Measurements from ENCODE around the gene CCDC167.
"Not testable (repeated sequence)": the region's sequence is repeated elsewhere in the genome, so short reads cannot be mapped to it uniquely, and the experiment has no call there.

CCDC167 gene

DNA sequence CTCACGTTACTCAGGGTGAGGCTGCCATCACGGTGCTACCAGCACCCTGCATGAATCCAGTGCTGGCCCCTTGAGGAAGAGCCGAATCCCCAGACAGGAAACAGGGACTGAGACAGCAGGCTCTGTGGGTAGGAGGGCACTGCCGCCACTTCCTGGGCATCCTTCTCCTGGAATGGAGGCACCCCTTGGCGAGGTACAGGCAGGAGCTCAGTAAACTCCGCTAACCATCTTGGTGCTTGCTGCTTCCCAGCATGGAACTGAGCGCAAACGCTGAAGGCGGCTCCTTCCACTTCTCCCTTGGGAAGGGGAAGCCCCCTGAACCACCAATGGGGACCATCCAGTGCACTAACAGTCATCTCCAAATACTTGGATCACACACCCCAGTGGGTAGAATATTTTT, 13.5 kb upstream of the CCDC167 start:
- FAIRE-seq (no peak), DNase-seq (ENCODE audit: extremely low spot score, insufficient read length, low read depth) (no peak)

DNA sequence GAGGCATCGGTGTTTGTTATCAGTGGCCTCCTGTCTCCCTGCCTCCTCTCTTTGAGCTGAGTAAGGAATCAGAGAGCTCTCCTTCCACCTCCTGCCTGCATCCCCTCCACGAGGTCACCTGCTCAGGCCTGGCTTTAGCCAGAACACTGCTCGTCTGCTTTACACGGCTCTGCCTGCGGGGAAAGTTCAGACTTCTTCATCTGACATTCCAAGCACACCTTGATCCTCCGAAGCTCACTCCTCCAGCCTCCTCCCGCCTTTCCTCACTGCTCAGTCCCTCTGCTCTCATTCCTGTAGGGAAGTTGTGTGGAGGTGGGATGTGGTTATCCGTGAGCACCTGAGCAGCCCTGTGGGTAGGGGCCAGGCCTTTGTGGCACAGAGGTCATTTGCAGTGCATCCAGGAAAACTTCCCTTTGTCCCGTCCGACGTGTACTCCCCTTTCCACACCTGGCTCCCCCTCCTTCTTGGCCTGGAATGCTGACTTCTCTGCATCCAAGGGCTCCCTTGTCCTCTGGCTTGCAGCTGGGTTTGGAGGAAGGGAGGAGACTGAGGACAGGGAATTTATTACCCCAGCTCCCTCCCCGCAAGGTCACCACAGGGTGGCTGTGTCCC, 12.8 kb upstream of the CCDC167 start:
- FAIRE-seq: no peak
- no peak for DNase-seq (ENCODE audit: extremely low spot score, insufficient read length, low read depth)

DNA sequence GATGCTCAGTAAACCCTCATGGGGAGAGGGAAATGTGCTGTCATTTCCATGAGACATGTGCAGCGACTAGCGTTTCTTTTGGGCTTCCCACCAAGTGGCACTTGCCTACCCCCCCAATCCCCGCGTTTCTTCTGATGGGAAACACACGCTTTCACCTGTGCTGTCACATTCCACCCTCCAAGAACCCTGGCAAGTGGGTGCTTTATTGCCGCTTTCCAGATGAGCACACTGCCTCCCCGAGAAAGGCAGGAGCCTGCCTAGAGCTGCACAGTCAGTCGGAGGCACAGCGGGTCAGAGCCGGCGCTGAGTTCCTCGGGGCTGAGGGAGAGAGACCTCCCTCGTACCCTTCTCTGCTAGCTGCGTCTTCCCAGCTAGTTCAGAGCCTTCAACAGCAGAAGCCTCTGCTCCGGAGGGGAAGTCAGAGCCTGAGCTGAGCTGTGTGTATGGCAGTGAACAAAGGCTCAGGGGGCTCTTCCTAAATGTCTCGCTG, 12.3 kb upstream of the CCDC167 start:
- FAIRE-seq (no peak), DNase-seq (ENCODE audit: extremely low spot score, insufficient read length, low read depth) (no peak)

DNA sequence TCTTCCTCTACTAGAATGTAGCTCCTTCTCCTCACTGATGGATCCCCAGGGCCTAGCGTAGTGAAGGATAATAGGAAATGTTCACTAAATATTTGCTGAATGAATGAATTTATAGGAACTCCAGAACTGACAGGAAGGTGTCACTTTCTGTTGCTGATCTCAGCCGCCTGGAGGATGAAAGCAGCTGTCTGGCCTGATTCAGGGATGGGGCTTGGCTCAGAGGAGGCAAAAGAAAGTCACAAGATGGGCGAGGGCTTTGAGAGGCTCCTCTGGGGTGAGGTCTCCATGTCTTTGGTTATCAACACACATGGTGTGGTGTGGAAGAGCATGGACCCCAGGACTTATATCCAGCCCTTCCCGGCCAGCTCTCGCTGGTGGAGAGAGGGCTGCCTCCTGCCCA, 11.5 kb upstream of the CCDC167 start:
- DNase-seq (ENCODE audit: extremely low spot score, insufficient read length, low read depth): no peak
- no peak for FAIRE-seq

DNA sequence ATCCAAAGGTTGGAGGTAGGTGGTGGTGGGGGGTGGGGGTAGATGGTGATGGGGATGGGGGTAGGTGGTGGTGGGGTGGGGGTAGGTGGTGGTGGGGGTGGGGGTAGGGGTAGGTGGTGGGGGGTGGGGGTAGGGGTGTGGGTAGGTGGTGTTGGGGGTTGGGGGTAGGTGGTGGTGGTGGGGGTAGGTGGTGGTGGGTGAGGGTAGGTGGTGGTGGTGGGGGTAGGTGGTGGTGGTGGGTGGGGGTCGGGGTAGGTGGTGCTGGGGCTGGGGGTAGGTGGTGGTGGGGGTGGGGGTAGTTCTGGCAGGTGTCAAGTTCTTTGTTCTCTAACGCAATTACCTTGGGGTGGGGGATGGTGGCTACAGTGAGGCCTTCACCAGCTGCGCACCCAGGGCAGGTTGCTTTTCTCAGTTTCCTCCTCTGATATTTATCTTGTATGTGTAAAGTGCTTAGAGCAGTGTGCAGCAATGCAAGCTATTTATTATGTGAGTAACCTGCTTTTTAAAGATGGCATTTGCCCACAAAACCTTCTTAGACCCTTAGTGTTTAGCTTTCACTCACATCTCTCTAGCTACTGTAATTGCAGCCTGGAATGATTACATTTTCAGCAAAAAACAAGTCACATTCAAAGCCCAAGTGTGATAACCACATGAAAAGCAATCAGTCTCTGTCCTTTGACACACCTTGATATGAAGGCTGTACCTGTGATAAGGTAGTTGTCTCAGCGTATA, 8.2 kb upstream of the CCDC167 start:
- no peak for FAIRE-seq
- DNase-seq (ENCODE audit: extremely low spot score, insufficient read length, low read depth): no peak

DNA sequence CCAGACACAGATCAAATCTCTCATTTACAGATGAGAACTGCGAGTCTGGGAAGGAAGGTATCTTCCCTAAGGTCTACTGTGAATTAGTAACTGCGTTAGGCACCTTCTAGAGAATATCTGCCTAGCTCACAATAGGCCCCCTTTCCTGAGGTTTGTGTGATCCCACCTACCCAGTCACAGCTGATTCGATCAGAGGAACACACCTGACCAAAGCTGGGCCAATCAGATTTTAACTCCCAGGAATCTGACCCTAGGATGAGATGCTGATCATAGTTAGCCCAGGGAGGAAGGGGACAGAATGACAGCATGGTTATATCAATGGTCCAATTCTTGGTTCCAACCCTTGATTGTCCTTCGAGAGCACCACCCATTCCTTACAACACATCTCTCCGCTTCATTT, 7.4 kb upstream of the CCDC167 start:
- no peak for FAIRE-seq
- no peak for DNase-seq (ENCODE audit: extremely low spot score, insufficient read length, low read depth)

DNA sequence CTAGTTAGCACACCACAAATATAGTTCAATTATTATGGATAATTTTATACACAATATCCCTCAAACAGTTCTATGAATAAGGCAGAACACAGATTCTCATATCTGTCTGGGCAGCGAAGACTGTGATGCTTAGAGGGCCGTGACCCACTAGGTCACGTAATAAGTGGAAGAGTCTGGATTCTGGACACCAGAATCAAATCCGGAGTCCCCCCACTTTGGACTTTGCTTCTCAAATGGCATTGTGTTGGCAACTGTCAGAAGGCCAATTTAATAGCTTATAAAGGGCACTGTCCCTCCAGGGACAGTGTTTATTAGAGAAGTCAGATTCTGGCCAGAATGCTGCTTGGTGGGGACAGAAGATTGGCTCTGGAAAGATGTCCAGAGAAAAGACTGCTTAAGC, 6.8 kb upstream of the CCDC167 start:
- no peak for DNase-seq (ENCODE audit: extremely low spot score, insufficient read length, low read depth)
- no peak for FAIRE-seq

DNA sequence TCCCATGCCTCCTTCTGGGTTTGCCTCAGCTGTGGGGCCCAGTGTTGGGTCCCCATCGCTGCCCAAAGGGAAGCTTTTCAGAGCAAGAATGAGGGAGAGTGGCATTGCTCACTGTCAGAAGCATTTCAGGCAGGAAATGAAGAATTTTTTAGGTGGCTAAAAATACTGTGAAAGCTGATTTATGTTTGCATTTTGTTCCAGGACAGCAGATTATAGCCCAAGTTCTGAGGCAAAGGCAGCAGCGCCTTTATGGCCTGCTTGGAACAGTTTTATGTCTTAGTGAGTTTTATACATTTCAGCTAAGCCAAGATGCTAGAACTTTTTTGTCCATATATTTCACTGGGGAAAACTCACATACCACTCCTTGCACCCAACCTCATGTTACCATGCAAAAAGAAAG, 4.3 kb upstream of the CCDC167 start:
- no peak for FAIRE-seq
- DNase-seq (ENCODE audit: extremely low spot score, insufficient read length, low read depth): no peak

DNA sequence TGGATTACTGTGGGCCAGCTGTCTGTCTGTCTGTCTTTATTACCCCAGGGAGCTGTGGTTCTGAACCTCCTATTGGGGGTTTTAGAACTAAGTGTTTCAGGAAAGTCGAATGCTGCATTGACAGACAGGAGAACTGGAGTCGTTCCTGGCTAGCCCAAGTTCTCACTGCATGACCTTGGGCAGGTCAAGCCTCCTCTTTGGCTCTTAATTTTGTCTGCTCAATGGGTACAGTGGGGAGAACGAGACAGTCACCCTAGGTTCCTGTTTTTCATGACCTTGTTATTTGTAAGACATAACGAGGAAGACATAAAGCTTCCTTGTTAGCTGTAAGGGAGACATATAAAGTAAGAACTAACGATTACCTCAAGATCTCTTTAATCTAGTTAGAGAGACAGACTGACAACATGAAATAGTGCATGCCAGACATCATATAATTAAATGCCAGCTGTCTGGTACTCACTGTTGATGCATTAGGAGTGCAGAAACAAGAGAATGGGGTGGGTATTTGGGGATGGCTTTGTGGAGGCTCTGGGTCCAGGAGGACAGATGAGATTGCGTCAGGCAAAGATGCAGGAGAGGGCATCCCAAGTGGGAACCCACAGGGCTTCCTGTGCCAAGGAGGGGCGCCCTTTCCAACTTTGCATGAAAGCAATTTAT, 3.7 kb upstream of the CCDC167 start:
- no peak for FAIRE-seq

DNA sequence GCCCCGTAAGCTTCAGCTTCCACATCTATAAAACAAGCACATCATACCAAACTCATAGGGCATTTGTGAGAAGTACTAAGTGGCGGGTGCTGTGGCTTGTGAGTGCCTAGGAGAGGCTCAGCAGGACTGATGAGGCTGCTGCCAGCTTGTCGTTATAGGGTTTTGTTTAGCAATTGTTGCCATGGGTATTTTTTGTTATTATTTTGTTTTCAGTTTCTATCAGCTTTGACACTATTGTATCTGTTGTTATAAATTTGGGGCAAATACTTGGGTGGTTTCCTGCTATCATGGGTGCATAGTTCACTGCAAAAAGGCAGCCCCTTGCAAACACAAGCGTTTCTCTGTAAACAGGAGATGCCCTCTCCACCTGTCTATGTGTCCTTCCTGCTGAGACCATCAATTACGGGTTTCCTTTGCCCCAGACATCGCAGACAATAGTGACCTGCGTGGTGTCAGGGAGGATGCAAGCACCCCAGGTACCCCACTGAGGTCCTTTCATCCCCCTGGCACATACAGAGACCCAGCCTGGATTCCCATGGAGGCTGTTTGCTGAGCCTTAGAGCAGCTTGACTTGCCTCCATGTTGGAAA, 3.1 kb upstream of the CCDC167 start:
- no peak for DNase-seq (ENCODE audit: extremely low spot score, insufficient read length, low read depth)

More for the DNA sequence above, 3.7 kb upstream of the CCDC167 start:
- no peak for DNase-seq (ENCODE audit: extremely low spot score, insufficient read length, low read depth)

DNA sequence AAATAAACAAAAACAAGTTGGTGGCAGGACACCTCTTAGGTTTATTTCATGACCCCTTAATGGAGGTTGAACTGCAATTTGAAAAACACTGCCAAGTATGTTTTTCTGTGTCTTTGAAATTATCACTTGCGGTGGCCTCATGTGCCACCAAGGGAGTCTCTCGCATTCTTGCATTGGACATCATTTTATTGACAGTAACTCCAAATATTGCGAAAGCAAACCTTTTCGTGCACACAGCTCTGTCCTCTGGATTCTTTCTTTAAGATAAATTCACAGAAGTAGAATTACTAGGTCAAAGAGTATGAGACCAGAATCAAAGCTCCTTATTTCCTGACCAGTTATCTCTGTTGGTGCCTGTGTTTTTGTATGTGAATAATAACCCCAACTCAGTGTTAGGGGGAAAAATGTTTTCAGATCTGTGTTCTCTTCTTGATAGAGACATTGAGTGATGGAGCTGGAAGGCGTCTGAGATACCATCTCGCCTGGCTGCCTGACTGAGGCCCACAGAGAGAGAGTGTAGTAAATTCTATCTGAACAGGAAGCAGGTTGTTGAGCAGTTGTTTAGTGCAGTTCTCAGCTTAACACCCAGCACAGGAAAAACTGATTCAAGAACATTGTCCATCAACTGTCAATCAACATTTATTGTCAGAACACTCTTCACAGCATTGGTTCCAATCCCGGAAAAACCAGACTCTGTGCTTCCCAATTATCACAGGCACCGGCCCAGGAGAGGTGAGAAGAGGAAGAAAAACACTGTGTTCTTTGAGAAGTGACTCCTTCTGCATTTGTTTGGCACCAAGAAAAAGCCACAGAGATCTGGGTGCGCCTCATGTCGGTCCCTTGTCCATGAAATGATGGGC, 2.2 kb upstream of the CCDC167 start:
- DNase-seq (ENCODE audit: extremely low spot score, insufficient read length, low read depth) (no peak), FAIRE-seq (peak; percentile 18)

More for the DNA sequence above, 3.1 kb upstream of the CCDC167 start:
- FAIRE-seq: peak; percentile 38

DNA sequence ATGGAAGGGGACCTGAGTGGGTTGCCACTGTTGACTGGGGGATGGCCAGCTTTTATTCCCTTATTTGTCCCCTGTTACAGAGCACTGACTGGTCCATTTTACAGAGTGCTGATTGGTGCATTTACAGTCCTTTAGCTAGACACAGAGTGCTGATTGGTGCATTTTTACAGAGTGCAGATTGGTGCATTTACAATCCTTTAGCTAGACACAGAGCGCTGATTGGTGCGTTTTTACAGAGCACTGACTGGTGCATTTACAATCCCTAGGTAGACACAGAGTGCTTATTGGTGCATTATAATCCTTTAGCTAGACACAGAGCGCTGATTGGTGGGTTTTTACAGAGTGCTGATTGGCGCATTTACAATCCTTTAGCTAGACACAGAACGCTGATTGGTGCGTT, 1.2 kb upstream of the CCDC167 start:
- not testable (repeated sequence) for FAIRE-seq; DNase-seq (ENCODE audit: extremely low spot score, insufficient read length, low read depth)

DNA sequence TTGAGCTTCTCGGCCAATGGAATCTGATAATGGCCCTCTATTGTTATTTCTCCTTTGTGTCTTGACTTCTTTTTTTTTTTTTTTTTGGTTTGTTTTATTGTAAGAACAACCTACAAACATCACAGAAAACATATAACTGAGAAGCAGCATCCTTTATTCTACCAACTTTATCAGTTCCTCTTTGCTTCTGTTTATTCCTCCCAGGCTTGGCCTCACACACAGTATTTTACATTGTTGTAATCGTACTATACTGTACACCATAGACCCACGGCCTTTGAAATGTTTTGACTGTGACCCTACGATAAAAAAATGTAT, 558 bp upstream of the CCDC167 start:
- FAIRE-seq: no peak

DNA sequence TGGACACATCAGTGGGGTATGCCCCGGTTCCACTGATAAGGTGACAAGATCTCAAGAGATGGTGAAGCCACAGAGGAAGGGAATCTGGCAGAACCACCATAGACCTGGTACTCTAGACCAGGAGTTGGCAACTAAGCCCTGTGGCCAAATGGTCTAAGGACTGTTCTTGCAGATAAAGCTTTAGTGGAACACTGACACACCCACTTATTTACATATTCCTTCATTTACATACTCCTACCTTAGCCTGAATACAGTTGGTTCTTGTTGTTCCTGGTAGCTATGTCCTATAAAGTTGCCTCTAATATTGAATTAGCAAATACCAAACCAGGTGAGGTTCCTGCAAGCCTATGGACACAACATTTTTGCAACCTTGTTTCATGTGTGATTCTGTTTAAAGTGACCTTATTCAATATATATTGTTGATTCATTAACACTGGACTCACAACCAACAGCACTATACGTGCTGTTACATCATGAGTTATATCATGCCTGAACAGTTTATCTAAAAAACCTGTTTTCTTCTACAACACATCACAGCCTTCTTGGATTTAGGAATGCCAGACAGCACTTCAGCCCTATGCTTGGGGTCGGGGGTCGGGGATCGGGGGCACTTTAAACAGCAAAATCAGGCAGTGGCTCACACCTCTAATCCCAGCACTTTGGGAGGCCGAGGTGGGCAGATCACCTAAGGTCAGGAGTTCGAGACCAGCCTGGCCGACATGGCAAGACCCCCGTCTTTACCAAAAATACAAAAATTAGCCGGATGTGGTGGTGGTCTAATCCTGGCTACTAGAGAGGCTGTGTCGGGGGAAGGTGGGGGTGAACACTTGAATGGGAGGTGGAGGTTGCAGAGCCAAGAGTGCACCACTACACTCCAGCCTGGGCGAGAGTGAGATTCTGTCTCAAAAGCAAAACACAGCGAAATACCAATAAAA, 2.5 kb downstream of the CCDC167 start:
- DNase-seq (ENCODE audit: extremely low spot score, insufficient read length, low read depth) (no peak), FAIRE-seq (no peak)

More for the DNA sequence above, 558 bp upstream of the CCDC167 start:
- DNase-seq (ENCODE audit: extremely low spot score, insufficient read length, low read depth): no peak

DNA sequence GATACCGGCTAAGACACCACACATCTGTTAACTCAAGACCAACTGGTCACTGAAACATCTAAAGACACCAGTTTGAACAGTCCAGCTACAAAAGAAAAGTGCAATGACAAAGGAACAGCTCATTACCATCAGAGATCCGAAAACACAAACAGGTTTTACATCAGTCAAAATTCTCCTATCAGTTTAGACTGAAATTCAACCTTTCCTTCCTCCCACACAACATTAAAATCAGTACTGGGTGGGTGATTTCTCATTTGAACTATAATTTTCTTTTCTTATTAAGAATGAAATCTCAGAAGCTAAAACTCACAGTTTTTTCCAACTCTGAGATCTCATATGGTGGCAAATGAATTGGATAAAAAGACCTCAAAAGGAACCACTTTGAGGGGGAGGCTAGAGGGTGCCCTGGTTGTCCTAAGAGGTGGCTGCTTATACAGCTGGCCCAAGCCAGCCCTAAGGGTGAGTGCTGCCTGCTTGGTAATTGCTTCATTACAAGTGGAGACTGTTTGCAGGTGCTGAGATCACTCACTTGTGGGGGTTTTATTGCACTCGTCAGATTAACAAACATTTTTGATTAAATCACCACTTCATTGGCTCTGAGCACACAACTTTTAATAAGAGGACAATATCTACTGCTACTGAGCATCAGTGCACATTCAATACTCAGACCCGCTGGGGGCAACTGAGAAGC, 4.3 kb downstream of the CCDC167 start:
- no peak for FAIRE-seq
- DNase-seq (ENCODE audit: extremely low spot score, insufficient read length, low read depth): no peak

DNA sequence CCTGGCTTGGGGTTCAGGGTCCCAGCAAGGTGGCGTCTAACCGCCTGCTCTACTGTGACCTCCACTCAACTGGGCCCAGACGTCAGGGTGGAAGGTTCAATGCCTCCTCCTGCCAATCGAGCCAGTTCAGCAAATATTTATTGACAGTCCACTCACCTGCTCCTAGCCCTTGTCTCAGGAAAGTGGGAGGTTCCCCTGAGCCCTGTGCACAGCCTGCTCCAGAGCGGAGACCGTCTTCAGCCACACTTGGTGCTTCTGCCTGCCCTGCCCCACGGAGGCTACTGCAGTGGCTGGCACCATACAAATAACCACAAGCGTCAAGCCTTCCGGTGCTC, 6.1 kb downstream of the CCDC167 start:
- FAIRE-seq (no peak), DNase-seq (ENCODE audit: extremely low spot score, insufficient read length, low read depth) (no peak)

DNA sequence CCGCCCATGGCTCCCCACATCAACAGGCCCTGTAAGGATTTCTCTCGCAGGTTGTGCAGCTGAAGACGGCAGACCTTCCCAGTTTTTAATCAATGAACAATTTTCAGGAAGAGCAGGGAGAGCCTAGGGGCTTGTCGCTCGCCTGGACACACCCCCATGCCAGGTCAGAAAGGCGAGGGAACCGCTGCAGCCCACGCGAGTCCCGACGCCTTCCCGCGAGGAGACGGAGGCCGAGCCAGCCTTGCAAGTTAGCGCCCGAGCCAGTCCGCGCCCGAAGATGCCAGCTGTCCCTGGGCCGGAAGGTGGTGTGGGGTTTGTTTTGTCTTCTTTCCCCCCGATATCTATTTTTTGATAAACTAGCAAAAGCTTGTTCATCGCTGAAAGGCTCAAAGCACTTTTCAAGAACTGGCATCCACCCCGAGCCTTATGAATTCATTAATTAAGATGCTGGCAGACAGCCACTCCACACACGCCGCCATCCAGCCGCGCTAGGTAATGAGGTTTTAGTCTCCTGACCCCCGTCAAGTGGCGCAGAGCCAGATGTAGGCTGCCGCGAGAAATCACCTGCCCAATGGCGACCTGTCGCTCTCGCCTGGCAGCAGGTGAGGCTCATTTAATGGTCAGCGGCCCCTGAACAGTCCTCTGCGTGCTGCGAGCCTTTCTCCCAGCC, 6.6 kb downstream of the CCDC167 start:
- FAIRE-seq (no peak), DNase-seq (ENCODE audit: extremely low spot score, insufficient read length, low read depth) (no peak)

Data from GM18507 (cell line).